COLO668 (cell line): ENCODE data around the gene FARP1.

Experiments used
- DNase-seq: peaks from one replicate; lab custom pipeline; 2025; ENCODE audit not compliant: unreplicated experiment; lab: John Stamatoyannopoulos, UW

The FARP1 gene

GRCh38 chr13:98129059-98129746, 13.7 kb upstream of the FARP1 start:
- DNase-seq, result no peak

GRCh38 chr13:98133946-98134345, 8.9 kb upstream of the FARP1 start:
- DNase-seq, result no peak

DNA sequence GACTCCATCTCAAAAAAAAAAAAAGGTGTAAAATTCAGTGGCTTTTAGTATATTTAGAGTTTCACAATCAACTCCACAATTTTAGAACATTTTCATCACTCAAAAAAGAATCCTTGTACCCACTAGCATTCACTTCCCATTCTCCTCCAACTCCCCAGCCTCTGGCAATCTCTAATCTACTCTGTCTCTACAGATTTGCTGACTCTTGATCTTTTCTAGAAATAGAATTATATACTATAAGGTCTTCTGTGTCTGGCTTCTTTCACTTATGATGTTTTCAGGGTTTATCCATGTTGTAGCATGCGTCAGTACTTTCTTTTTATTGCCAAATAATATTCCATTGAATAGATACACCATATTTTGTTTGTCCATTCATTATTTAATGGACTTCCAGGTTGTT, 8.0 kb upstream of the FARP1 start:
- DNase-seq, result no peak

GRCh38 chr13:98141091-98141490, 1.8 kb upstream of the FARP1 start:
- no peak for DNase-seq

DNA sequence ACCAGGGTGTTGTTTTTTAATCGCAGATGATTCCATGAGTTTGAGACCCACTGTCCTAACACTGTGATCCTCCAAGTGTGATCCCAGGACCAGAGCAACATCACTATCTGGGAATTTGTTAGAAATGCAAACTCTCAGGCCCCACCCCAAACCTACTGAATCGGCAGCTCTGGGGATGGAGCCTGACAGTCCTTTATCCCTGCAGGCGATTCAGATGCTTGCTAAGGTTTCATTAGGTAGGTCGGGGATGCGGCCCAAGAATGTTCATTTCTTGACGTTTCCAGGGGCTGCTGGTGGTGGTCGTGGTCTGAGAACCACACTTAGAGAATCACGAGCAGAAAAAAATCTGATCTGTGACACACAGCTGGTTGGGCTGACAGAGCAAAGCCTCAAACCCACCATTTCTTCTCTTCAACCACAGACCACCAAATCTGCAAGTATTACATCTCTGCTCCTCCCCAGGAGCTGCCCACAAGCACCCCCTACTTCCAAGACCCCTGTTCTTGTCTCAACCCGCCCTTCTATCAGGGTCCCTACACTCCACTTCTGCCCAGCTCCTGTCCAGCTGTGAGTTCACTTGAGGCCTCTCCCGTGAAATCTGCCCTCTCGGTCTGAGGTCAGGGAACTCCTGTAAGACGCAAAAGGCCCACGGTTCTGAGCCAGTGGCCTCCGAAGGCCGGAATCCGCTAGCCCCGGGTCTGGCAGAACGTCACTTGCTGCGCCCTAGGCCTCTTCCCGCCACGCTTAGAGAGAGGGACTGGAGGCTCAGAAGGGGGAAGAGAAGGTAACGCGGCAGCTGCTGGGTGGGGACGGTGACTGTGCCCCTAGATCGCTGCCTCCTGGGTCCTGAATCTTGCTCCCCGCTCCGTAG, 1.1 kb upstream of the FARP1 start:
- DNase-seq, result peak; percentile 68

GRCh38 chr13:98143157-98143553, 261 bp downstream of the FARP1 start:
- DNase-seq, result peak; percentile 96

DNA sequence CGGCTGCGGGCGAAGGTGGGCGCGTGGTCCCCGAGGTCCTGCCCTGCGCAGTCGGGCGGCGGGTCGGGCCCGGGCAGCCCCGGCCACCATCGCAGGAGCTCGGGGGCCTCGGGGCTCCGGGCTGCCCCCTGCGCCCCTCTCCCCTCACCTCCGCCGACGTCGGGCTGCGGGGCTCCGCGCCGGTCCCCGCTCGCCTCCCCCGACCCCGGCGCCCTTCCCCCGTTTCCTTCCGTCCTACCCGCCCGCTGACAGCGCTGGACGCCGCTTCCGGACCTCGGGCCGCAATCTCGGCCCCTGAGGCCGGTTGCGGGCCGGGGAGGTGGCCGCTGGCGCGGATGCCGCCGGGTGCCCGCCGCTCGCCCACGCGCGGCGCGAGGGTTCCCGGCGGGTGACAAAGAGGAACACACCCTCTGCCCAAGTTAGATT, 720 bp downstream of the FARP1 start:
- DNase-seq, result peak; percentile 75

DNA sequence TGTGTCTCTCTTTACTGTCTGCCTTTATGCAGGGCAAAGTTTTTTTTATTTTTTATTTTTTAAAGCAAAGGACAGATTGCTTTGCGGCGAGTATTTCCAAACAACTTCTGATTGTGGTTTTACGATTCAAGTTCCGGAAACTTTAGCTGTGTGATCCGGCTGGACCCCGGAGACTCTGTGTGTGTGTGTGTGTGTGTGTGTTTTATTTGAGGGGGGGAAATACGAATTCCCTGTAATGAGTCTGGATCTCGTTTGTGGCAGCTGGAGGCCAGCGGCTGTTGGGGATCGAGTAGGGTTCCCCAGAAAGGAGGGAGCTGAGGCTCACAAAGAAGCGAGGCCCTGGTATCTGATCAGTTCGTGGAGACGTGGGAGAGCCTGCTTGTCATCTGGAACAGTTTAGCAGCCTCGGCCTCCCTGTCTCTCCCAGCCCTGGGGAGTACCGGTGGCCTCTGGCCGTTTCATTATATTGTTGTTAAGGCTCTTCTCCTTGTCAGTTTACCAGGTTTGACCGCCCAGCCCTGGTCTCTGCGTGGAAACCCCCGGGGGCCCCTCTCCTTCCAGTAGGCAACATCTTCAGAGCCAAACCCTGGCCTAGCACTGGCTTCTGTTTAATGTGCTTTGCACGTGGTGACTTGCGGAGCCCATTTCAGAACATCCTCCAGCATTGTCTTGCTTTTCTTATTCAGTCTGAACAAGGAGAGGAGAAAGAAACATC, 1.3 kb downstream of the FARP1 start:
- DNase-seq, result peak; percentile 44

- peak; percentile 66 for DNase-seq
These were observed 2.0 kb downstream of the FARP1 start for GRCh38 chr13:98144801-98145350.

DNA sequence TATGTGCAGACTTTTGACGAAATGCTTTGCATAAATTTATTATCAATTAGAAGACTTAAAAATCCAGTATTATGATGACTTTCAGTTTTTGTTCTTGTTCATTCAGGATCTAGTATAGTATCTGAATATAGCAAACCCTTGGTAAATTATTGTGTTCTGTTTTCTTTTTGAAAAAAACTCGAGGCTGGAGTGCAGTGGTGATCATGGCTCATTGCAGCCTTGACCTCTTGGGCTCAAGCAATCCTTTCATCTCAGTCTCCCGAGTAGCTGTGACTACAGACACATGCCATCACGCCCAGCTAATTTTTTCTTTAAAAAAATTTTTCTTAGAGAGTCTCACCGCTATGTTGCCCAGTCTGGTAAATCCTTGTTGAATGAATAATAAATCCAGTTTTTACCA, 4.6 kb downstream of the FARP1 start:
- DNase-seq, result no peak

DNA sequence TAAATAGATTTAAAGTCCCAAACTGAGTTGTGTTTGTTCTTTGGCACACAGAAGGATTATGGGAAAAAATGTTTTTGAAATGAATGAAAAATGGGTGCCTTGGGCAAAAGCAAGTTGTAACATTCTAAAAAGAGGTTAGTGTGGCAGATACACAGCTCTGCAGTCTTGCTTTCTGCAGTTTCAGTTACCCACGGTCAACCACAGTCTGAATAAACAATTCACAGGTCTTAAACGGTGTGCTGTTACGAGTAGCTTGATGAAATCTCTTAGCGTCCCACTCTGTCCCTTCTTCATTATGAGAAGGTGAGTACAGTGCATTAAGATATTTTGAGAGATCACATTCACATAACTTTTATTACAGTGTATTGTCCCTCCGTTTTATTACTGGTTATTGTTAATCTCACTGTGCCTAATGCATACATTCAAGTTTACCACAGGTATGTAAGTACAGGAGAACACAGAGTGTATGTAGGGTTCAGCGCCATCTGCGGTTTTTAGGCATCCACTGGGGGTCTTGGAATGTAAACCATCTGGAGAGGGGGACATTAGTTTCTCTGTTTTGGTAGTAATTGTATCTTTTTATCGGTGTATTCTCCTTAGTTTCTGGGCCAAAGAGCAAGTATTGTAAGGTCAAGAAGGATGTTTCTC, 8.1 kb downstream of the FARP1 start:
- no peak for DNase-seq

- no peak for DNase-seq
These were observed 12.7 kb downstream of the FARP1 start for GRCh38 chr13:98155475-98156109.

DNA sequence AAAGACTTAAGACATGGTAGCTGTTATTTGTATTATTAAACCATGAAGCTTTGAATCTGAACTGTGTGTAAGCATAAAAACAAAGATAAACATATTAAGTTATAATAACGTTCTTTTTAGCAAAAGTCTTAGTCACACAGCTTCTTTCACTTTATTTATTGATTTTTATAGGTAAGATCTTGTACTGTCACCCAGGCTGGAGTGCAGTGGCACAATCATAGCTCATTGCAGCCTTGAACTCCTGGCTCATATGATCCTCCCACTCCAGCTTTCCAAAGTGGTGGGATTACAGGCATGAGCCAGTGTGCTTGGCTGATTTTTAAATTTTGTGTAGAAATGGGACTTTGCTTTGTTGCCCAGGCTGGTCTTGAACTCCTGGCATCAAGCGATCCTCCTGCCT, 13.4 kb downstream of the FARP1 start:
- DNase-seq, result no peak

DNA sequence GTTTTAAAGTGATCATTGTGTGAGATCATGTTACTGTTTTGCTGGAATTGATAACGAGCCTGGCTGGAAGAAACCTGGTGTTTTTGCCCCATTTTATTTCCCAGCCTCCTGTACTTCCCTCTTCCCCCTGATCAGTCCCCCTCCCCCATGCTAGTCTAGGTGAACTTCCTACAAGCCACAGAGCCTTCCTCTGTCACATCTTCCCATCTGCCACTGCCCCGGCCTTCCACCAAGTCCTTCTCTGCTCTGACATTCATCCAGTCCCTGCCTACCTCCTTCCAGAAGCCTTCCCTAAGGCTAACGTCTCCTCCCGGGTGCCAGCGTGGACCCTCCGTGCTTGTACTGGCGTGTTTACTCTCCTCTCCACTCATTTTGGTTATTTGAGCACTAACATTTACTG, 14.3 kb downstream of the FARP1 start:
- no peak for DNase-seq

DNA sequence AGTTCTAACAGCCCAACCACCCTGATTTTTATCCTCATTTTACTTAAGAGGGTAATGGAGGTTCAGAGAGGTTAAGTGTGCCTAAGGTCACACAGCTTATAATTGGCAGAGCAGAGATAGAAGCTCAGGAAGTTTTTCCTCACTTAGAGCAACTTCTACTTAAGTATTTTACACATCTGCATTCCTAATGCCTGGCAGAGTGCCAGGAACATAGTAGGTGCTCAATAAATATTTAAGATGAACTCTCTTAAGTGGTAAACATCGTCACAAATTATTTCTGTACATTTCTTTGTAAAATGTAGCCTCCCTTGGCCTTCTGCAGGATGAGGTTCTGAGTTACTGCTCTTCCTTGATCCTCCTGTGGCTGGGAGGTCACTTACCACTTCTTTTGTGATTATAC, 14.7 kb downstream of the FARP1 start:
- DNase-seq, result no peak

DNA sequence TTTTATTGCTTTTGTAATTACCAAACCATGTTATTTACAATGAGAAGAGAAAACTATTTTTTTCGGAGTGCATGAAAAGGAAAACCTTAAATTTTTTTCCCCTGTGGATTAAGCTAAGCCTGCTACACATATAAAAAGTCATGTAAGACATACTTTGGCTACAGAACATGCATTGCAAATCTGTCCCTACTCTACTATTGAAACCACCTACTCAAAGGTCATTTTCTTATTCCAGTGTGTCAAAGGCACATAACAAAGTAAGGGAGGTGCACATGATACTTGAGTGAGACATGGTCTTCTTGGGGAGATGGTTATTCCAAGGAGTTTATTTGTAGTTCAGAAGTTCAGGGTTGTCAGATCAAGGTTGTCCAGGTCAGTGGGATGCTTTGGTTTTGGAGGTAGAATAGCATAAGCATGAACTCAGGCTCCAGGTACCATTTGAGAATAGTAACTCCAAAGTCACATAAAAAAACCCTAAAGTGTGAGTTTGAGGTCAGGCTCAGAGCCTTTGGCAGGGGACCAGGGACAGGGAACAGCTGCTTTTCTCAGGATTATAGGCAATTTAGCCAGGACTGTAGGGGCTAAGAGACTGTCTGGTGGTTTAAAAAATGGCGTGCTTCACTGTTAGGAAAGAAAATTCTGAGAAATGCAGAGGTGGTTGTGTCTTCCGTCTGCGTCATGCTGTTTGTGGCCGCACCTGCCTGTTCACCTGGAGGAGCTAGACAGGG, 15.4 kb downstream of the FARP1 start:
- no peak for DNase-seq

- DNase-seq, result no peak
These were observed 20.0 kb downstream of the FARP1 start for GRCh38 chr13:98162935-98163334.

- DNase-seq, result no peak
These were observed 26.4 kb downstream of the FARP1 start for GRCh38 chr13:98169331-98169730.

DNA sequence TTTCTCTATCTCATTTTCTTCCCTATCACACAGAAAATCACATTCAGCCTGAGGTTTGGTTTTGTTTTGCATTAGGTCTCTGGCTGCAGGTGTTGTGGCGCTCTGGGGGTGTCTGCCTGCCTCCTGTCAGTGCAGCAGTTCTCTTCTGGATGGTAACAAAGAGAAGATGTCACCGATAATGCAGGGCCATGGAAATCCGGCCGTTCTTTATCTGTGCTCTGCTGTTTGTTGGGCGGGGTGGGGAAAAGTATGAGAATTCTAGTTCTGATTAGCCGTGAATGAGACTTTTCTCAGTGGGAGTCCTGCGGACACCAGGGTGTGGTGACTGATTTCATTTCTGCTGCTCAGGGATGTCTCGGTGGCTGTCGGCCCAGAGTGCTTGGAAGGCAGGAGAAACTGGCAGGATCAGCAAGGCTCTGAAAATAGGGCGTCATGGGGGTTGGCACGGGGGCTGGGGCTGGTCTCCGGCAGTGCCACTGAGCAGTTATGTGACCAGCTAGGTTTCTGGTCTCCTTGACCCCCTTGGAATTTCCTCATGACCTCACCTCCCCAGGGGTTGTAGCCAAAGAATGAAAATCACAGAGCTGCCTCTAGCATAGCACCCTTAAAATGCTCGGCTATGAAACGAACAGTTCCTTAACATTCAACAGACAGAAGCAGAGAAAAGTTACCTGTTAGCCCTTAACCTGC, 29.2 kb downstream of the FARP1 start:
- DNase-seq, result no peak
